OCI-LY7 (cell line): Measurements from ENCODE around the gene BLMH. TPM values are rescaled to one million over a fixed set of nuclear protein-coding genes. Genes with fewer than 3 reads are reported as not detected.

Experiments used
- BruUV-seq: library from RNA; stranded (reverse); fragments of 400-500 nt; replicated peaks from 2 replicates; lab custom pipeline; 2021; lab: Mats Ljungman, UMichigan
- CTCF ChIA-PET: fragments of 300-600 bp; sonication (Branson Sonifier 250); formaldehyde crosslinking; loops from one replicate; lab custom pipeline; 2022; ENCODE audit warnings: antibody characterized with exemption; ENCODE audit not compliant: unreplicated experiment; lab: Charles Lee
- POLR2A ChIA-PET: fragments of 300-600 bp; sonication (Branson Sonifier 250); formaldehyde crosslinking; loops from one replicate; lab custom pipeline; 2022; ENCODE audit warnings: antibody characterized with exemption; lab: Charles Lee
- DNase-seq: peaks from one replicate; pipeline ENCODE4 v3.0.0-alpha.2; 2015; ENCODE audit warnings: low spot score
- H2AFZ ChIP-seq: fragments of 200-600 bp; sonication (generic), shearing (Covaris generic); 2 replicates; pipeline ENCODE4 v1.6.1; 2014; ENCODE audit warnings: mild to moderate bottlenecking, antibody characterized with exemption, low read length, moderate library complexity
- H3K27ac ChIP-seq: fragments of 200-600 bp; sonication (generic); 2 replicates; pipeline ENCODE4 v1.5.1; 2014; ENCODE audit warnings: mixed run types, low read depth, mild to moderate bottlenecking, moderate library complexity, low read length, inconsistent platforms; ENCODE audit not compliant: poor library complexity, severe bottlenecking
- H3K36me3 ChIP-seq: fragments of 200-600 bp; sonication (generic); 2 replicates; pipeline ENCODE4 v1.6.1; 2014; ENCODE audit warnings: mild to moderate bottlenecking, antibody characterized with exemption, low read length, moderate library complexity, mixed read lengths; ENCODE audit not compliant: insufficient read depth
- H3K4me1 ChIP-seq: fragments of 200-600 bp; sonication (generic); 2 replicates; pipeline ENCODE4 v1.5.1; 2014; ENCODE audit warnings: mild to moderate bottlenecking, low read length; ENCODE audit not compliant: insufficient read depth, poor library complexity, severe bottlenecking
- H3K4me2 ChIP-seq: fragments of 200-600 bp; sonication (generic); 2 replicates; pipeline ENCODE4 v1.6.1; 2014; ENCODE audit warnings: mild to moderate bottlenecking, low read length
- H3K4me3 ChIP-seq: fragments of 200-600 bp; sonication (generic); 2 replicates; pipeline ENCODE4 v1.5.1; 2014; ENCODE audit warnings: mild to moderate bottlenecking, low read depth, low read length; ENCODE audit not compliant: poor library complexity, severe bottlenecking
- H3K79me2 ChIP-seq: fragments of 200-600 bp; sonication (generic); 2 replicates; pipeline ENCODE4 v1.6.1; 2016; ENCODE audit warnings: low read depth, mild to moderate bottlenecking, low read length, moderate library complexity, mixed read lengths; ENCODE audit not compliant: insufficient read depth
- H3K9me2 ChIP-seq: fragments of 200-600 bp; sonication (generic); 2 replicates; pipeline ENCODE4 v1.6.1; 2016; ENCODE audit warnings: mild to moderate bottlenecking, low read length, mixed read lengths; ENCODE audit not compliant: insufficient read depth
- H3K9me3 ChIP-seq: fragments of 200-600 bp; sonication (generic); 2 replicates; pipeline ENCODE4 v1.6.1; 2014; ENCODE audit warnings: mild to moderate bottlenecking, mixed run types, low read length, mixed read lengths
- H4K20me1 ChIP-seq: fragments of 200-600 bp; sonication (generic); 2 replicates; pipeline ENCODE4 v1.6.1; 2014; ENCODE audit warnings: mild to moderate bottlenecking, antibody characterized with exemption, low read length, moderate library complexity, mixed read lengths; ENCODE audit not compliant: insufficient read depth
- CTCF ChIP-seq: fragments of 200-600 bp; sonication (generic); conservative IDR thresholded peaks from 2 replicates; pipeline ENCODE4 v1.5.1; 2014; ENCODE audit warnings: mild to moderate bottlenecking, antibody characterized with exemption, low read length, moderate library complexity, mixed read lengths
- EZH2phosphoT487 ChIP-seq: fragments of 200-600 bp; sonication (generic); IDR thresholded peaks from 2 replicates; pipeline ENCODE4 v1.6.1; 2018; ENCODE audit warnings: low read depth, borderline replicate concordance, mild to moderate bottlenecking, mixed run types, antibody characterized with exemption, low read length, moderate library complexity, mixed read lengths
- intact Hi-C: fragments of 100-400 bp; cut with micrococcal nuclease; formaldehyde crosslinking; loops from one replicate; pipeline ENCODE4 v1.10.0; 2022; ENCODE audit not compliant: unreplicated experiment
- total RNA-seq, 2 experiments: library from RNA; depleted of rRNA in 1 of 2; stranded (reverse); fragments of >200 nt in 1 of 2; shearing (Covaris generic) in 1 of 2; gene quantifications; 2 replicates each; pipeline ENCODE4 v1.2.3, GENCODE V29; 2014 to 2022

The BLMH gene
- total RNA-seq, 2 experiments from 2014 or later, result 35.0 to 65.7 TPM

DNA sequence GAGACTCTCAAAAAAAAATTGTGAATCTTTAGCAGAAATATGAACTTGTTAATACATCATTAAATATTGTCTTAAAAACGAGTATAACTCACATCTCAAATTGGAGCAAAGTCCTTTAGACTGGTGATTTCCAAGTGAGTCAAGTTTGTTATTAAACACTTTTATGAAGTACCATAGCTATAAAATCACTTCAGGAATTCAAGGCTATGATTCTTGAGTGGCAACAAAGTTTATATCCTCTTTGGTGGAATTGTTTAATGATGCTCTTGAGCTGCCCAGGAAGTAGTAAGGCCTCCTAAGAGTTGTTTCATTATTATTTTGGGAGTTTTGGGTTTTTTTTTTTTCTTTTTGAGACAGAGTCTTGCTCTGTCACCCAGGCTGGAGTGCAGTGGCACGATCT is 16.7 kb upstream of the BLMH start:
- Histone ChIP-seq H3K27ac (no peak overlapping the region), H2AFZ (no peak overlapping the region), H3K36me3 (no peaks in the 10 kb centered on the region), H3K4me2 (no peak overlapping the region), H3K4me1 (no peaks in the 10 kb centered on the region), H3K9me2 (no peaks in the 10 kb centered on the region), H3K4me3 (no peak overlapping the region), H3K79me2 (no peaks in the 10 kb centered on the region), H3K9me3 (no peaks in the 10 kb centered on the region), H4K20me1 (no peaks in the 10 kb centered on the region)
- POLR2A ChIA-PET, result interaction anchor here (0.7 to 1.5 kb wide), 3 partner anchors 8 to 1512 kb away, joined by 3 read pairs; no protein-coding TSS in a partner anchor
- no peak for DNase-seq
- CTCF ChIA-PET, result no interaction called here
- no TSS peak for BruUV-seq
- TF ChIP-seq CTCF (no peak), EZH2phosphoT487 (no peak)
- intact Hi-C loops, result no loop called here

GRCh38 chr17:30304778-30305177 is 13.0 kb upstream of the BLMH start:
- Histone ChIP-seq H3K9me3 (0 out of 2 replicates have a peak, but pooled peaks cover 7% of the 10 kb centered on the region), H3K4me1 (peaks cover 17% of the 10 kb centered on the region), H3K4me2 (no peak overlapping the region), H3K27ac (no peak overlapping the region), H2AFZ (no peak overlapping the region), H3K4me3 (no peak overlapping the region), H3K36me3 (no peaks in the 10 kb centered on the region), H3K79me2 (no peaks in the 10 kb centered on the region), H4K20me1 (no peaks in the 10 kb centered on the region), H3K9me2 (no peaks in the 10 kb centered on the region)
- no TSS peak for BruUV-seq
- DNase-seq, result no peak
- CTCF ChIA-PET, result no interaction called here
- TF ChIP-seq CTCF (no peak), EZH2phosphoT487 (no peak)
- POLR2A ChIA-PET, result interaction anchor here (0.7 to 0.8 kb wide), 2 partner anchors 10 to 14 kb away, joined by 3 to 5 read pairs; no protein-coding TSS in a partner anchor
- intact Hi-C loops, result no loop called here

DNA sequence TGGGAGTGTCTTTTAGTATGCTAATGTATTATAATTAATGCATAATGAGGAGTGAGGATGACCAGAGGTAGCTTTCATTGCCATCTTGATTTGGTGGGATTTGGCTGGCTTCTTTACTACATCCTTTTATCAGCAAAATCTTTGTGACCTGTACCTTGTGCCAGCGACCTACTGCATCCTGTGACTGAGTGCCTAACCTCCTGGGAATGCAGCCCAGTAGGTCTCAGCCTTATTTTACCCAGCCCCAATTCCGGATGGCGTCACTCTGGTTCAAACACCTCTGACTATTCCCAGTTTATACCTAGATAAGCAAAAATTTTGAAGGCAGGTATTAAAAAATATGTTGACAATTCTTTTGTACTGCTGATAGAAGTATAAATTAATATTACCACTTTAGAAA is 10.5 kb upstream of the BLMH start:
- no peak overlapping the region for H3K4me3 ChIP-seq
- no TSS peak for BruUV-seq
- H3K27ac ChIP-seq, result no peak overlapping the region
- TF ChIP-seq CTCF, result no peak
- no peak for TF ChIP-seq EZH2phosphoT487
- ChIA-PET CTCF (no interaction called here), POLR2A (interaction anchor here (0.7 kb wide), 1 partner anchor 163 kb away, joined by 4 read pairs; no protein-coding TSS in a partner anchor)
- H3K9me2 ChIP-seq, result no peaks in the 10 kb centered on the region
- H3K79me2 ChIP-seq, result no peaks in the 10 kb centered on the region
- no peaks in the 10 kb centered on the region for H3K36me3 ChIP-seq
- H3K4me1 ChIP-seq, result peaks cover 17% of the 10 kb centered on the region
- H3K9me3 ChIP-seq, result peaks cover 15% of the 10 kb centered on the region; the same call in 1 of the 2 replicates
- H3K4me2 ChIP-seq, result no peak overlapping the region
- DNase-seq, result no peak
- no peaks in the 10 kb centered on the region for H4K20me1 ChIP-seq
- no peak overlapping the region for H2AFZ ChIP-seq
- intact Hi-C loops, result no loop called here
